Activated CD4-positive, alpha-beta T cell treated with anti-CD3 and anti-CD28 coated beads for 36 hours (primary cell): ENCODE data around the gene DDAH2. TPM values are rescaled to one million over a fixed set of nuclear protein-coding genes. Genes with fewer than 3 reads are reported as not detected.
"Not testable (repeated sequence)": the region's sequence is repeated elsewhere in the genome, so short reads cannot be mapped to it uniquely, and the experiment has no call there.

Source experiments
- ATAC-seq: fragments of 200-7000 bp; cut with Tn5 transposase; one replicate; pipeline ENCODE4 v1.10.0; 2021; ENCODE audit warnings: mild to moderate bottlenecking, moderate library complexity
- CTCF ChIA-PET: fragments of 350-600 bp; sonication (Branson Sonifier 250); formaldehyde crosslinking; loops from one replicate; lab custom pipeline; 2021; ENCODE audit warnings: antibody characterized with exemption; lab: Charles Lee
- POLR2A ChIA-PET: fragments of 350-600 bp; sonication (Branson Sonifier 250); formaldehyde crosslinking; loops from one replicate; lab custom pipeline; 2021; ENCODE audit warnings: antibody characterized with exemption, inconsistent platforms; lab: Charles Lee
- DNase-seq: peaks from one replicate; pipeline ENCODE4 v3.0.0-alpha.2; 2020
- H3K27ac Mint-ChIP-seq: one replicate; pipeline ENCODE4 v1.8.0; 2021; ENCODE audit warnings: mixed read lengths
- H3K27me3 Mint-ChIP-seq: one replicate; pipeline ENCODE4 v1.8.0; 2021; ENCODE audit warnings: mixed read lengths
- H3K36me3 Mint-ChIP-seq: one replicate; pipeline ENCODE4 v1.8.0; 2021; ENCODE audit warnings: low read depth, mixed read lengths
- H3K4me1 Mint-ChIP-seq: one replicate; pipeline ENCODE4 v1.8.0; 2021; ENCODE audit warnings: mixed read lengths
- H3K4me3 Mint-ChIP-seq: one replicate; pipeline ENCODE4 v1.8.0; 2021; ENCODE audit warnings: mild to moderate bottlenecking, moderate library complexity, mixed read lengths
- H3K9me3 Mint-ChIP-seq: one replicate; pipeline ENCODE4 v1.8.0; 2021; ENCODE audit warnings: low read depth, mixed read lengths
- intact Hi-C, 2 experiments: fragments of 100-400 bp; cut with DNase I in 1 of 2; cut with micrococcal nuclease in 1 of 2; formaldehyde crosslinking; loops; one replicate each; pipeline versions ENCODE4 v1.14.2 to v1.15.1; 2022 to 2024; cut with DNase I, micrococcal nuclease
- total RNA-seq, 2 experiments: library from RNA; stranded (reverse); gene quantifications; one replicate each; pipeline ENCODE4 v1.2.3, GENCODE V29; 2021

DDAH2 gene
- total RNA-seq, 2 experiments from 2014 or later: 4.4 to 5.6 TPM

GRCh38 chr6:31711233-31711632 lies 17.9 kb downstream of the DDAH2 start:
- DNase-seq: no peak
- no peaks in the 10 kb centered on the region for H3K36me3 Mint-ChIP-seq
- peaks cover 8% of the 10 kb centered on the region for H3K4me1 Mint-ChIP-seq
- intact Hi-C loops: no loop called here
- H3K4me3 Mint-ChIP-seq: no peak overlapping the region
- no peak for ATAC-seq
- no peaks in the 10 kb centered on the region for H3K27me3 Mint-ChIP-seq
- no peaks in the 10 kb centered on the region for H3K9me3 Mint-ChIP-seq
- H3K27ac Mint-ChIP-seq: no peak overlapping the region
- CTCF ChIA-PET: interaction anchor here (0.6 to 1.3 kb wide), 6 partner anchors 8 to 141 kb away, joined by 3 to 4 read pairs (median 3); partner anchors contain the start of genes ABHD16A and LY6G6C
- POLR2A ChIA-PET: interaction anchor here (0.6 kb wide), 2 partner anchors 27 to 446 kb away, joined by 3 read pairs; no protein-coding TSS in a partner anchor

GRCh38 chr6:31710523-31711219 lies 18.4 kb downstream of the DDAH2 start:
- intact Hi-C loops: no loop called here
- no peak overlapping the region for H3K27ac Mint-ChIP-seq
- CTCF ChIA-PET: interaction anchor here (0.6 to 1.3 kb wide), 5 partner anchors 11 to 140 kb away, joined by 3 to 4 read pairs (median 3); partner anchors contain the start of gene LY6G6C
- no peaks in the 10 kb centered on the region for H3K36me3 Mint-ChIP-seq
- no peaks in the 10 kb centered on the region for H3K27me3 Mint-ChIP-seq
- POLR2A ChIA-PET: interaction anchor here (0.6 kb wide), 2 partner anchors 28 to 446 kb away, joined by 3 read pairs; no protein-coding TSS in a partner anchor
- DNase-seq (no peak), ATAC-seq (no peak)
- no peaks in the 10 kb centered on the region for H3K9me3 Mint-ChIP-seq
- H3K4me3 Mint-ChIP-seq: no peak overlapping the region
- H3K4me1 Mint-ChIP-seq: peaks cover 8% of the 10 kb centered on the region

- POLR2A ChIA-PET: not testable (repeated sequence)
Measured at GRCh38 chr6:31709157-31709556, 19.9 kb downstream of the DDAH2 start.

GRCh38 chr6:31708224-31708623 lies 20.9 kb downstream of the DDAH2 start:
- CTCF ChIA-PET: no interaction called here

More at GRCh38 chr6:31709157-31709556, 19.9 kb downstream of the DDAH2 start:
- intact Hi-C loops, CTCF ChIA-PET, ATAC-seq, H3K4me1 Mint-ChIP-seq, H3K4me3 Mint-ChIP-seq, H3K36me3 Mint-ChIP-seq, H3K27me3 Mint-ChIP-seq, H3K9me3 Mint-ChIP-seq, DNase-seq, H3K27ac Mint-ChIP-seq: not testable (repeated sequence)

GRCh38 chr6:31707701-31708100 lies 21.4 kb downstream of the DDAH2 start:
- no peaks in the 10 kb centered on the region for H3K9me3 Mint-ChIP-seq
- intact Hi-C loops: no loop called here
- peaks cover 1% of the 10 kb centered on the region for H3K36me3 Mint-ChIP-seq
- H3K4me1 Mint-ChIP-seq: peaks cover 11% of the 10 kb centered on the region
- CTCF ChIA-PET: interaction anchor here (0.7 kb wide), 1 partner anchor 114 kb away, joined by 5 read pairs; no protein-coding TSS in a partner anchor
- no peak overlapping the region for H3K27ac Mint-ChIP-seq
- POLR2A ChIA-PET: no interaction called here
- no peak for DNase-seq
- ATAC-seq: no peak
- H3K4me3 Mint-ChIP-seq: no peak overlapping the region
- no peaks in the 10 kb centered on the region for H3K27me3 Mint-ChIP-seq

More at GRCh38 chr6:31708224-31708623, 20.9 kb downstream of the DDAH2 start:
- ATAC-seq (no peak), DNase-seq (no peak)
- Mint-ChIP-seq H3K4me3 (no peak overlapping the region), H3K27ac (no peak overlapping the region), H3K9me3 (no peaks in the 10 kb centered on the region), H3K27me3 (no peaks in the 10 kb centered on the region), H3K36me3 (no peaks in the 10 kb centered on the region), H3K4me1 (peaks cover 11% of the 10 kb centered on the region)
- POLR2A ChIA-PET: no interaction called here
- intact Hi-C loops: no loop called here

GRCh38 chr6:31706599-31706998 lies 22.5 kb downstream of the DDAH2 start, which contains the start of gene LY6G6F:
Gene LY6G6F (plus strand): TSS chr6:31706866. CDS start chr6:31706907, 41 bp downstream.
- Mint-ChIP-seq H3K4me1 (peaks cover 16% of the 10 kb centered on the region), H3K4me3 (no peak within 1 kb of the TSS), H3K27me3 (no peaks in the 10 kb centered on the region), H3K9me3 (no peaks in the 10 kb centered on the region), H3K27ac (no peak within 1 kb of the TSS), H3K36me3 (peaks cover 4% of the 10 kb centered on the region)
- ATAC-seq (no peak), DNase-seq (no peak)
- ChIA-PET POLR2A (no interaction called here), CTCF (interaction anchor here (0.7 to 1.1 kb wide), 3 partner anchors 8 to 123 kb away, joined by 3 to 4 read pairs (median 4); no protein-coding TSS in a partner anchor)
- intact Hi-C loops: no loop called here

GRCh38 chr6:31705931-31706330 lies 23.2 kb downstream of the DDAH2 start:
- Mint-ChIP-seq H3K9me3 (no peaks in the 10 kb centered on the region), H3K36me3 (peaks cover 4% of the 10 kb centered on the region), H3K4me3 (no peak overlapping the region), H3K27ac (no peak overlapping the region), H3K4me1 (peaks cover 21% of the 10 kb centered on the region), H3K27me3 (no peaks in the 10 kb centered on the region)
- intact Hi-C loops: no loop called here
- ATAC-seq (no peak), DNase-seq (no peak)
- POLR2A ChIA-PET: no interaction called here
- CTCF ChIA-PET: interaction anchor here (0.9 to 1.1 kb wide), 2 partner anchors 9 to 64 kb away, joined by 3 to 4 read pairs; no protein-coding TSS in a partner anchor

- DNase-seq (peak; percentile 99), ATAC-seq (peak; percentile 91)
- ChIA-PET CTCF (interaction anchor here (0.6 to 1.4 kb wide), 13 partner anchors 9 to 229 kb away, joined by 3 to 4 read pairs (median 3); partner anchors contain the start of genes DDAH2, GPANK1, HSPA1A and HSPA1B), POLR2A (interaction anchor here (0.6 to 1.3 kb wide), 6 partner anchors 33 to 104 kb away, joined by 3 to 6 read pairs (median 4); partner anchors contain the start of genes CLIC1, GPANK1 and LSM2)
- Mint-ChIP-seq H3K4me3 (peak within 1 kb of the TSS; percentile 99), H3K27ac (peak within 1 kb of the TSS; percentile 97), H3K9me3 (no peaks in the 10 kb centered on the region), H3K27me3 (no peaks in the 10 kb centered on the region), H3K36me3 (peaks cover 8% of the 10 kb centered on the region), H3K4me1 (peaks cover 23% of the 10 kb centered on the region)
- intact Hi-C loops: loop anchor here (1.0 to 2.0 kb wide), 16 partner anchors 22 to 269 kb away; partner anchors contain the start of genes BAG6 (in 2 of the 2), CLIC1 (in 1 of the 2), DDAH2 (in 1 of the 2) and DXO (in 1 of the 2)
Measured at GRCh38 chr6:31702819-31703716, 26.0 kb downstream of the DDAH2 start, which contains the start of gene ABHD16A. Gene ABHD16A (minus strand): TSS chr6:31703324. CDS start chr6:31703281, 43 bp downstream.

- H3K4me3 Mint-ChIP-seq: peak overlapping the region; percentile 99
- peak; percentile 68 for DNase-seq
- H3K9me3 Mint-ChIP-seq: no peaks in the 10 kb centered on the region
- no peaks in the 10 kb centered on the region for H3K27me3 Mint-ChIP-seq
- peak; percentile 45 for ATAC-seq
- CTCF ChIA-PET: interaction anchor here (0.6 to 1.4 kb wide), 7 partner anchors 38 to 187 kb away, joined by 3 to 4 read pairs (median 3); partner anchors contain the start of genes GPANK1, HSPA1B and NEU1
- peaks cover 13% of the 10 kb centered on the region for H3K36me3 Mint-ChIP-seq
- H3K27ac Mint-ChIP-seq: peak overlapping the region; percentile 97
- H3K4me1 Mint-ChIP-seq: peaks cover 30% of the 10 kb centered on the region
- intact Hi-C loops: loop anchor here (2.0 kb wide), 4 partner anchors 36 to 124 kb away; partner anchors contain the start of genes BAG6 (in 1 of the 2), GPANK1 (in 1 of the 2) and HSPA1B (in 1 of the 2)
- POLR2A ChIA-PET: interaction anchor here (0.5 to 1.3 kb wide), 2 partner anchors 18 to 37 kb away, joined by 3 to 5 read pairs; partner anchors contain the start of gene GPANK1
Measured at GRCh38 chr6:31702405-31702818, 26.7 kb downstream of the DDAH2 start.

- no peaks in the 10 kb centered on the region for H3K9me3 Mint-ChIP-seq
- H3K4me3 Mint-ChIP-seq: peak overlapping the region; percentile 99
- H3K27me3 Mint-ChIP-seq: no peaks in the 10 kb centered on the region
- peak overlapping the region; percentile 97 for H3K27ac Mint-ChIP-seq
- intact Hi-C loops: loop anchor here (2.0 kb wide), 4 partner anchors 37 to 125 kb away; partner anchors contain the start of genes BAG6 (in 1 of the 2), GPANK1 (in 1 of the 2) and HSPA1B (in 1 of the 2)
- no peak for DNase-seq
- no peak for ATAC-seq
- peaks cover 15% of the 10 kb centered on the region for H3K36me3 Mint-ChIP-seq
- CTCF ChIA-PET: interaction anchor here (0.6 to 2.1 kb wide), 3 partner anchors 11 to 187 kb away, joined by 3 to 6 read pairs (median 3); no protein-coding TSS in a partner anchor
- POLR2A ChIA-PET: interaction anchor here (0.5 kb wide), 1 partner anchor 17 kb away, joined by 3 read pairs; no protein-coding TSS in a partner anchor
- peaks cover 33% of the 10 kb centered on the region for H3K4me1 Mint-ChIP-seq
Measured at GRCh38 chr6:31701666-31702404, 27.3 kb downstream of the DDAH2 start.
